Duodenal mucosa (tissue), 2 donors: Measurements from ENCODE around the gene OTUD7B.

ENCODE experiments used
- H3K27ac ChIP-seq: one replicate; pipeline ENCODE4 v1.7.0; 2013; ENCODE audit warnings: low read depth, low read length
- H3K27me3 ChIP-seq, 2 donors: one replicate each; pipeline ENCODE4 v1.7.0; 2013; ENCODE audit warnings: low read length in 2 of 2, control low read depth in 1 of 2; ENCODE audit not compliant: insufficient read depth in 2 of 2, control insufficient read depth in 1 of 2
- H3K36me3 ChIP-seq, 2 donors: one replicate each; pipeline ENCODE4 v1.7.0; 2013; ENCODE audit warnings: low read length in 2 of 2, control low read depth in 1 of 2; ENCODE audit not compliant: insufficient read depth in 2 of 2, control insufficient read depth in 1 of 2
- H3K4me1 ChIP-seq, 2 donors: one replicate each; pipeline ENCODE4 v1.7.0; 2013; ENCODE audit warnings: low read length in 2 of 2, control low read depth in 1 of 2; ENCODE audit not compliant: insufficient read depth in 2 of 2, control insufficient read depth in 1 of 2
- H3K4me3 ChIP-seq, 2 donors: one replicate each; pipeline ENCODE4 v1.7.0; 2013; ENCODE audit warnings: low read length in 2 of 2, low read depth in 1 of 2
- H3K9ac ChIP-seq, 2 donors: one replicate each; pipeline ENCODE4 v1.7.0; 2013; ENCODE audit warnings: low read length in 2 of 2, low read depth in 1 of 2
- H3K9me3 ChIP-seq, 2 donors: one replicate each; pipeline ENCODE4 v1.7.0; 2013; ENCODE audit warnings: low read length in 2 of 2, control low read depth in 1 of 2; ENCODE audit not compliant: control insufficient read depth in 1 of 2

Gene OTUD7B

DNA sequence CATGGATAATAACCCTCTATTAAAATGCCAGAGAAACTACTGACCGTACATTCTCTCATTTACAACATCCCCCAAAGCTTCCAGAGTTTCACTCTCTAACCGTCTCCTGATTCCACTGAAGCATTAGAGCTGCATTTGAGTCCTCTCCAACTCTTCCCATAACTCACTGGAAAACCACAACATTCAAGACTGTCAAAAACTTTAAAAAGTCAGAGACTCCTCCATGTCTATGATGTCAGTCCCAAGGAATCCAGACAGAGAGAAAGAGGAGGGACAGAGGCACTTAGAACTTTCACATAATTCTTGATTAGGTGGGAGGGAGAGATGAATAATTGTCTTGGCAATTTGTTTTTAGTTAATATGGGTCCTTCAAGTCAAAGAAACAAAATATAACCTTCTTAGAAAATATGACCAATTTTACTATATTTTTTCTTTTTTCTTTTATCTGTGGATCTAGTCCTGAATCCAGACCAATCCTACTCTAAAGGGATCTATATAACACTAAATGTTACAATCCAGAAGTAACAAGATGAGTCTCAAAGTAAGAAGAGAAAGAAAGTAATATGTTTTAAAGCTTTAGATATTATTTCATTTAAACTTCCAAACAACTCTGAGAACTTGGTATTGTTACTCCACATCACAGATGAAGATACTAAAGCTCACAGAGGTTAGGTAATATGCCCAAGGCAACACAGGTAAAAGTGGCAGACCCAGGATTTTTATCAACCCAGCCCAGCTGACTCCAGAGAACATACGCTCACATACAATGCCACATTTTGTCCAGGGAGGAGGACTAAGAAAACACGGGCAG, 23.8 kb downstream of the OTUD7B start:
- peaks cover 0 to 5% of the 10 kb centered on the region in 2 donors for H3K36me3 ChIP-seq
- no peaks in the 10 kb centered on the region for H3K4me1 ChIP-seq
- no peak overlapping the region for H3K9ac ChIP-seq
- no peak overlapping the region for H3K4me3 ChIP-seq
- no peaks in the 10 kb centered on the region for H3K27me3 ChIP-seq
- H3K9me3 ChIP-seq, result no peaks in the 10 kb centered on the region
- H3K27ac ChIP-seq, result no peak overlapping the region

DNA sequence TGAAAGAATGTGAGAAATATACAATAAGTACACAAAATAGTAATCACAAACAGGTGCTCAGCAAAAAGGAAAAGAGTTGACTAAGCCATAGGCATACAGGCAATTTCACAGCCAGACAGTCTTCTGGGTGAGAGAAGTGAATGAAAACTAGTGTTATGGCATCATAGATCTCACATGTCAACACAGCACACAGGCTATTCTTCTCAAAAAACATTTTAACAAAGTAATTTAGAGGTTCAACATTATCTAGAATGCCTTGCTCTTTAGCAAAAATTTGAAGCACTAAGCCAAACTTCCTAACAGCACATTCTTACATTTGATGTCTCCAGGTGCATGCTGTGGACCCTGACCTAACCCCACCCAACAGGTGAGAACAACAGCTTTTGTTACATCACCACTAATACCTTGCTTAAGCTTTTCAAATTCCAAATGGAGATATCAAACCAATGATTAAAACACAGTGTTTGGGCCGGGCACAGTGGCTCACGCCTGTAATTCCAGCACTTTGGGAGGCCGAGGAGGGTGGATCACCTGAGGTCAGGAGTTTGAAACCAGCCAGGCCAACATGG, 30.5 kb downstream of the OTUD7B start:
- Histone ChIP-seq H3K9ac (no peak overlapping the region), H3K9me3 (no peaks in the 10 kb centered on the region), H3K4me3 (no peak overlapping the region), H3K4me1 (peaks cover 20 to 26% of the 10 kb centered on the region in 2 donors), H3K27me3 (no peaks in the 10 kb centered on the region), H3K36me3 (peaks cover 6 to 11% of the 10 kb centered on the region in 2 donors), H3K27ac (no peak overlapping the region)

- no peak overlapping the region for H3K9ac ChIP-seq
- H3K27me3 ChIP-seq, result no peaks in the 10 kb centered on the region
- H3K36me3 ChIP-seq, result peaks cover 7 to 15% of the 10 kb centered on the region in 2 donors
- no peaks in the 10 kb centered on the region for H3K9me3 ChIP-seq
- no peak overlapping the region for H3K4me3 ChIP-seq
- H3K27ac ChIP-seq, result no peak overlapping the region
- peaks cover 20 to 26% of the 10 kb centered on the region in 2 donors for H3K4me1 ChIP-seq
Observed at GRCh38 chr1:149979245-149979971, 31.1 kb downstream of the OTUD7B start.

GRCh38 chr1:149978547-149979023, 31.9 kb downstream of the OTUD7B start:
- Histone ChIP-seq H3K27ac (no peak overlapping the region), H3K4me1 (peaks cover 20 to 26% of the 10 kb centered on the region in 2 donors), H3K36me3 (peaks cover 7 to 19% of the 10 kb centered on the region in 2 donors)

GRCh38 chr1:149977345-149977744, 33.2 kb downstream of the OTUD7B start:
- Histone ChIP-seq H3K9me3 (no peaks in the 10 kb centered on the region), H3K9ac (no peak overlapping the region), H3K4me3 (no peak overlapping the region), H3K27me3 (no peaks in the 10 kb centered on the region), H3K27ac (no peak overlapping the region), H3K4me1 (peaks cover 20 to 26% of the 10 kb centered on the region in 2 donors), H3K36me3 (peaks cover 10 to 29% of the 10 kb centered on the region in 2 donors)

More at GRCh38 chr1:149978547-149979023, 31.9 kb downstream of the OTUD7B start:
- Histone ChIP-seq H3K27me3 (no peaks in the 10 kb centered on the region), H3K9ac (no peak overlapping the region), H3K4me3 (peak overlapping the region in 1 of 2 donors; percentile 13), H3K9me3 (no peaks in the 10 kb centered on the region)

GRCh38 chr1:149972547-149972946, 38.0 kb downstream of the OTUD7B start:
- peaks cover 24 to 60% of the 10 kb centered on the region in 2 donors for H3K36me3 ChIP-seq
- no peaks in the 10 kb centered on the region for H3K4me1 ChIP-seq
- H3K9me3 ChIP-seq, result no peaks in the 10 kb centered on the region
- no peak overlapping the region for H3K27ac ChIP-seq
- no peak overlapping the region for H3K4me3 ChIP-seq
- no peak overlapping the region for H3K9ac ChIP-seq
- H3K27me3 ChIP-seq, result no peaks in the 10 kb centered on the region

DNA sequence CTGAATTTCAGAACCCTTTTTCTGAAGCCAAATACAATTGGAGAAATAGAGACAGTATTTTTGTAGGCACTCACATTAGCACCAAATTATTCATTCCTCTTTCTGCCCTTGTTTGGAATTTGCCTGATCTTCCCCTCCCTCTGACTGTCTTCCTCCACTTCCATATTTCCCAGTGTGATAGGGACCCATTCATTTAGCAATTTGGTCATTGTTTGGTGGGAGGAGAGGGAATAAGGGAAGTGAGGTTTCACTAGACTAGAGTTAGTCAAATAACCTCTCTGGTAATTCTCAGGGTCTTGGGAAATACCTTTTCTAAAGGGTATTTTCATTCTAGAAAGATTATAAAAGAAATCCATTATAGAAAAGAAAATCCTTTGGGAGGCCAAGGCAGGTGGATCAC, 42.9 kb downstream of the OTUD7B start:
- H3K27ac ChIP-seq, result no peak overlapping the region
- no peaks in the 10 kb centered on the region for H3K9me3 ChIP-seq
- H3K4me1 ChIP-seq, result no peaks in the 10 kb centered on the region
- no peak overlapping the region for H3K4me3 ChIP-seq
- no peak overlapping the region for H3K9ac ChIP-seq
- H3K27me3 ChIP-seq, result no peaks in the 10 kb centered on the region
- peaks cover 33 to 68% of the 10 kb centered on the region in 2 donors for H3K36me3 ChIP-seq

- Histone ChIP-seq H3K4me3 (no peak overlapping the region), H3K27ac (no peak overlapping the region), H3K27me3 (no peaks in the 10 kb centered on the region), H3K9me3 (no peaks in the 10 kb centered on the region), H3K9ac (no peak overlapping the region), H3K36me3 (peaks cover 30 to 66% of the 10 kb centered on the region in 2 donors), H3K4me1 (peaks cover 3 to 6% of the 10 kb centered on the region in 2 donors)
Observed at GRCh38 chr1:149967041-149967440, 43.5 kb downstream of the OTUD7B start.

DNA sequence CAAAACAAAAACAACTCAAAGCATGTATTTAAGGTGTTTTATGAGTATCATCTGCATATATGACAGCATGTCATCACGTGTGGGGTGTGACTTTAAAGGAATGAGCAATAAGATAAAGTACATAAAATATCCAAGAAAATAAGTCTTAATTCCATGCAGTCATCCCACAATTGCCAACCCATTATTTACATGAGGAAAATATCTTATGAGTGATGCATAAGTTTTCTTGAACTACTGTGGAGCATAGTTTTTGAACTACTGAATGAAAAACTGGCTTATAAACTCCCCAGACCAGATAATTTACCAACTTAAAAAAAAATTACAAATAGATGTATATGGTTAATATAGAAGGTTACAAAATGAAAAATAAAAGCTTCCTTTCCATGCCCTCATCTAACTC, 44.1 kb downstream of the OTUD7B start:
- H3K36me3 ChIP-seq, result peaks cover 27 to 62% of the 10 kb centered on the region in 2 donors
- H3K4me1 ChIP-seq, result peaks cover 3 to 9% of the 10 kb centered on the region in 2 donors
- no peak overlapping the region for H3K27ac ChIP-seq
- H3K9ac ChIP-seq, result no peak overlapping the region
- no peak overlapping the region for H3K4me3 ChIP-seq
- no peaks in the 10 kb centered on the region for H3K9me3 ChIP-seq
- no peaks in the 10 kb centered on the region for H3K27me3 ChIP-seq

DNA sequence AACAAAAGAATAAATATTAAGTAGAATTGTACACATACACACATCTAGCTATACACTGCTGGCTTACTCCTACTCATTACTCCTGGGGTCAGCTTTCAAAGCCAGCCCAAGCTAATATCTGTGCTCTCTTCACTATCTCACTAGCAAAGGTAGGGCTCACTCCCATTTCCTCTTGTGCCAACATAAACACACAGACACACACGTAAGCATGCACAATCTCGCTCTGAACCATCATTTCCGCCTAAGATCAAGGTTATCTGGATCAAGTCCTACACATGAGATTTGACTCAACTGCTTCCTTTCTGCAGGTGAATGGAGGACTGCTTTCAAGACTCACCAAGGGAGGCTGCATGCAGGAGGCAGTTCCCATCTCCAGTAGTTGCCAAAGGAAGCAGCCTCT, 45.1 kb downstream of the OTUD7B start:
- Histone ChIP-seq H3K27ac (no peak overlapping the region), H3K27me3 (no peaks in the 10 kb centered on the region), H3K4me1 (peaks cover 3 to 9% of the 10 kb centered on the region in 2 donors), H3K36me3 (peaks cover 20 to 59% of the 10 kb centered on the region in 2 donors), H3K9me3 (no peaks in the 10 kb centered on the region), H3K9ac (no peak overlapping the region), H3K4me3 (no peak overlapping the region)
